Subcutaneous adipose tissue (tissue), 4 donors: ENCODE results near the gene DLK1. TPM values are rescaled to one million over a fixed set of nuclear protein-coding genes. Genes with fewer than 3 reads are reported as not detected.

ENCODE experiments used
- total RNA-seq, 4 donors: library from RNA; depleted of rRNA; stranded (reverse); fragments of >200 nt; gene quantifications; one replicate each; pipeline ENCODE4 v1.1.0, GENCODE V29; 2016
- TF ChIP-seq, protein P1 (sequence below): fragments of 450-650 bp; IDR thresholded peaks from one replicate; pipeline ENCODE4 v1.5.1; 2016; ENCODE audit warnings: low read depth, mild to moderate bottlenecking, control low read depth, antibody characterized with exemption, moderate library complexity

The DLK1 gene
- total RNA-seq, 4 donors from 2014 or later: not detected

DNA sequence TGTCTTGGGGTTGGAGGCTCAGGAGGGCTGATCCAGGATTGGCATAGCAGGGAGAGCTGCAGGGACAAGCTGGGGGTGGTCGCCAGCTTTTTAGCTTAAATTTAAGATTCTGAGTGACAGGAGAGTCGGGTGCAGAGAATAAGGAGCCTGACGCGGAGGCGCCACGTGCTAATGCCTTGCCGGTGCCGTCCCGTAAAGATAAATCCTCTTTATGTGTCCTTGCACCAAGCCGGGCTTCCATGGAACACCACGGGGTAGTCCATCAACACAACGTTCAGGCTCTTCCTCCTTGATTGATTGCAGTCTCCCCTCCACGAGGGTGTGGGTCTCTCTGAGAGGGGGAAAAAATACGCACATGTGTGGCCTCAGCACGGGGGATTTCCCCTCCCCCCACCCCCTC lies 3.9 kb downstream of the DLK1 start:
- TF ChIP-seq, protein P1, sequence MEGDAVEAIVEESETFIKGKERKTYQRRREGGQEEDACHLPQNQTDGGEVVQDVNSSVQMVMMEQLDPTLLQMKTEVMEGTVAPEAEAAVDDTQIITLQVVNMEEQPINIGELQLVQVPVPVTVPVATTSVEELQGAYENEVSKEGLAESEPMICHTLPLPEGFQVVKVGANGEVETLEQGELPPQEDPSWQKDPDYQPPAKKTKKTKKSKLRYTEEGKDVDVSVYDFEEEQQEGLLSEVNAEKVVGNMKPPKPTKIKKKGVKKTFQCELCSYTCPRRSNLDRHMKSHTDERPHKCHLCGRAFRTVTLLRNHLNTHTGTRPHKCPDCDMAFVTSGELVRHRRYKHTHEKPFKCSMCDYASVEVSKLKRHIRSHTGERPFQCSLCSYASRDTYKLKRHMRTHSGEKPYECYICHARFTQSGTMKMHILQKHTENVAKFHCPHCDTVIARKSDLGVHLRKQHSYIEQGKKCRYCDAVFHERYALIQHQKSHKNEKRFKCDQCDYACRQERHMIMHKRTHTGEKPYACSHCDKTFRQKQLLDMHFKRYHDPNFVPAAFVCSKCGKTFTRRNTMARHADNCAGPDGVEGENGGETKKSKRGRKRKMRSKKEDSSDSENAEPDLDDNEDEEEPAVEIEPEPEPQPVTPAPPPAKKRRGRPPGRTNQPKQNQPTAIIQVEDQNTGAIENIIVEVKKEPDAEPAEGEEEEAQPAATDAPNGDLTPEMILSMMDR: no peak

DNA sequence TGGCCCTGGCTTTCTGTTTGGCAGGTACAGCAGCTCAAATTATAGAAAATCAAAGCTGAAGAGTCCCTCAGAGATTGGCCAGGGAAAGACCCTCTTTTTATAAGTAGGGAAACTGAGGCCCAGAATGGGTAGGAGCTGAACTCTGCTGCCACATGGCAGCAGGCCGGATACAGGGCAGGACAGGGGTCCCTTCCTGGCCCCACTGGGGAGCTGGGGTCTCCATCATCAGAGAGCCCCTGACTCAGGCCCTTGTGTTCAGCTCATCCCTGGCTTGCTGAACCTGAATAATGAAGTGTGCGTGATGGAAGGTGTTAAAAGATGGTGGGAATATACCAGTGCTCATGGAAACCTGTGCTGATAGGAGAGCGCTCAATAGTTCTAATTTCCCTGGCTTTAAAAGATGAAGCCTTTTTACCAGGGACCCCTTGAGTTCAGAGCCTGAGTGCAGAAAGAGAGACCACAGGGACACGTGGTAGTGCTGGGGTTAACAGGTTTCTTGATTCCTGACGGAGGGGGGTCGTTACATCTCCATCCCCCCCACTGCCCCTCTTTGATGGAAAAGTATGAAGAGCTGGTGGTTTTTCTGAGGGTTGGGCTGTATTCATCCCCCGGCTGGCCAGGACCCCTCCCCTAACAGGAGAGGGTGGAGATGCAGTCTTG lies 4.4 kb downstream of the DLK1 start:
- TF ChIP-seq, protein P1: no peak

DNA sequence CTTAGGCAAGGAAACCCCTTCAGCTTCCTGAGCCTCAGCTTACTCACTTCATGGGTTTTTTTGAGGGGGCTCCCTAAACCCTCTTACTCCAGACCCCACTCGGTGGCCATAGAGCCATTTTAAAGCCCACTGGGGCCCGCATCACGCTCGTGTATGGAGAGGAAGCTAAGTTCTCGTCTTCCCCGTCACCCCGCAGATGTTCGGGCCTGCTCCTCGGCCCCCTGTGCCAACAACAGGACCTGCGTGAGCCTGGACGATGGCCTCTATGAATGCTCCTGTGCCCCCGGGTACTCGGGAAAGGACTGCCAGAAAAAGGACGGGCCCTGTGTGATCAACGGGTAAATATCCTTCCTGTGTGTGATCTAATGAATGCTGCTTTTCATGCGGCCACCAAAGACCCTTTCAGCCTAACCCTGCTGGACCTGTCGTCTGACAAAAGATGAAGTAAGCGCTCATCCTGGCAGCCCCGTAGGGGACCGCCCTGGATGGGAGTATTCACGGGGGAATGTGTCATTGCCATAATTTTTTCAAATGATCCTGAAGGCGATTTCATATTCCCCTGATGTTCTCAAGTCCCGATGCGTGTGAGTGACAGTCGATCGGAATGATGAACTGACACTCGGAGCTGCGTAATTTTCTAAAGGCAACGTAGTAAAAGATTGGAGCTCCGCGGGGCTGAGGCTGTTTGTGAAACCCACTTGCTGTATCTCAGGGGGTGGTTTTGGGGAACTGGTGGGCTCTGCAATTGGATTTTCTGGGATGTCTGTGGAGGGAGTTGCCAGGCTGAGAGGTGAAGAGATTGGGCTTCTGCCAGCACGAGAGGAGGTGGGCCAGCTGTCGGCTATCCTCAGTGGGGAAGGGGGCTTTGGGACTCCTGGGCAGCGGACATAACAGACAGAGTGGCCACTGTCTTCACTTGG lies 5.4 kb downstream of the DLK1 start:
- TF ChIP-seq, protein P1: no peak

DNA sequence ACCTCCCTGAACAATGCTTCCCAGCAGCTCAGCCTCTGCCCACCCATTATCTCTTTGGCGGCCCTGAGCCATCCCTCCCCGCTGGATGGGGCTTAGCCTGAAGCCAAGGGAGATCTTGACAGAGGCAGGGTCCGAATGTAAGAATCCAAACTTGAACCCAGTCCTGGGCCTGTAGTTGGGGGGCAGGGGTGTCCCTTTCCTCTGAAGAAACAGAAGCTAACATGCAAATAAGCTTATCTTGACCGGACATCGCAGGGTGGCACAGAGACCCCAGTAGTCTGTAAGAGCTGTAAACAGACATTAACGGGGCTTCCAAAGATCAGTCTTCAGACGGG lies 6.0 kb downstream of the DLK1 start:
- TF ChIP-seq, protein P1: no peak

DNA sequence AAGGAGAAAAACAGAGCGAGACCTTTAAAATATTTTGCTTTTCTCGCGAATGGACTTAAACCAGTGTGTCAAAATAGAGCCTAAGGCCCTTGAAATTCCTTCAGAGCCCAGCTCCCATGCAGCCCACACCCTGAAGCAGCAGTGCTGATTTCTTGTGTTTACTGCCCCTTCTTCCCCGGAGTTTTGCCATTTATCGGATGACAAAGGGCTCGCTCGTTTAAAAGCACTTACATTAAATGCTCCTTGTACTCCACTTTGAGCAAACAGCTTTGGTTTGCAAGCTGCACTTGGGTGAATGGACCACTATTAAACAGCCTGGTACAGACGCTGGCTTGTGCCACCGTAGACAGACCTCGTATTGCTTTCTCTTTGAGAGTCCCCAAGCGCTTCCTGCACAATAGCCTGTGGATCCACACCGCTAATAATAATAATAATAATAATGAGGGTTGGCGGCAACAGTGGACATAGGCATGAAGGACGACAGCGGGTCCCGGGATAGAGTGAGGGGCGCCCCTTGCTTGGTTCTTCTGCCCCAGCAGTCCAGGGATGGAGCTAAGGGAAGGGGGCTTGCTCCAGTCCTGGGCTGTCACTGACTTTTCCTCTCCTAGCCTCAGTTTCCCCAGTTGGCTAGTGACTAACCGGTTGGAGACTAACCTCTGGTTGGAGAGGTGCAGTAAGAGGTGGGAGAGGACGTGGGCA lies 6.6 kb downstream of the DLK1 start:
- TF ChIP-seq, protein P1: no peak

DNA sequence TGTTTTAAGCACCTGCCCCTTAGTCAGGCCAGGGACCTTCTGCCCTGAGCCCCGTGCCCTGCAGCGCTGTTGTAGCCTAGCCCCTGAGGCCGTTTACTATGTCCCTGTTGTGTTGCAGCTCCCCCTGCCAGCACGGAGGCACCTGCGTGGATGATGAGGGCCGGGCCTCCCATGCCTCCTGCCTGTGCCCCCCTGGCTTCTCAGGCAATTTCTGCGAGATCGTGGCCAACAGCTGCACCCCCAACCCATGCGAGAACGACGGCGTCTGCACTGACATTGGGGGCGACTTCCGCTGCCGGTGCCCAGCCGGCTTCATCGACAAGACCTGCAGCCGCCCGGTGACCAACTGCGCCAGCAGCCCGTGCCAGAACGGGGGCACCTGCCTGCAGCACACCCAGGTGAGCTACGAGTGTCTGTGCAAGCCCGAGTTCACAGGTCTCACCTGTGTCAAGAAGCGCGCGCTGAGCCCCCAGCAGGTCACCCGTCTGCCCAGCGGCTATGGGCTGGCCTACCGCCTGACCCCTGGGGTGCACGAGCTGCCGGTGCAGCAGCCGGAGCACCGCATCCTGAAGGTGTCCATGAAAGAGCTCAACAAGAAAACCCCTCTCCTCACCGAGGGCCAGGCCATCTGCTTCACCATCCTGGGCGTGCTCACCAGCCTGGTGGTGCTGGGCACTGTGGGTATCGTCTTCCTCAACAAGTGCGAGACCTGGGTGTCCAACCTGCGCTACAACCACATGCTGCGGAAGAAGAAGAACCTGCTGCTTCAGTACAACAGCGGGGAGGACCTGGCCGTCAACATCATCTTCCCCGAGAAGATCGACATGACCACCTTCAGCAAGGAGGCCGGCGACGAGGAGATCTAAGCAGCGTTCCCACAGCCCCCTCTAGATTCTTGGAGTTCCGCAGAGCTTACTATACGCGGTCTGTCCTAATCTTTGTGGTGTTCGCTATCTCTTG lies 7.6 kb downstream of the DLK1 start:
- TF ChIP-seq, protein P1: no peak
